ENCODE results near the gene RXFP1.

Gene RXFP1

GRCh38 chr4:158671665-158671914, 149.9 kb downstream of the RXFP1 start, which contains the start of gene C4orf46:
Gene C4orf46, minus strand, starts transcription at chr4:158671887. Its CDS starts 86 bp downstream, at chr4:158671801.
- DNase-seq (ENCODE audit: low read depth, low spot score) = no peak

- peak; percentile 100 for DNase-seq (ENCODE audit: low read depth, low spot score)
Measured at GRCh38 chr4:158671915-158672806, 150.5 kb downstream of the RXFP1 start, which contains the start of gene ETFDH. Gene ETFDH, plus strand, starts transcription at chr4:158672296. Its CDS starts 161 bp downstream, at chr4:158672457.

DNA sequence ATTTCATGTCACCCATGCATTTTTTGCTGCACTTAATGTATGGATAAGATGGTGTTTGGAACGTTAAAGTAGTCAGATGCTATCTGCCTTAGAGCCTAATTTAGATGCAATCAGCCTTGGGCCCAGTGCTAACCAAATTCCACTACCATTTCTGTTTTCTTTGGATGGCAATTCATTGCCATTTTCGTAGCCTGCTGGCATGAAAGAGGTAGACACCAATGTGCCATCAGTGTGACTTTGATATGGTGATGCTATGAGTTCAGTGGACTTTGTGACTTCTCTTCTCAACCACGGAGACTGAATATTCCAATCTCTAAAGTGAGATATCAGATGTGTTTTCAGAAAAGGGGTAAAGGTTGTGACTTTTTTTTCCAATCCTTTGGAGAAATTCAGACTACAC, 152.0 kb downstream of the RXFP1 start:
- no peak for DNase-seq (ENCODE audit: low read depth, low spot score)

- no peak for DNase-seq (ENCODE audit: low read depth, low spot score)
Measured at GRCh38 chr4:158676076-158676475, 154.4 kb downstream of the RXFP1 start.

- DNase-seq (ENCODE audit: low read depth, low spot score) = no peak
Measured at GRCh38 chr4:158678767-158679166, 157.1 kb downstream of the RXFP1 start.

GRCh38 chr4:158681629-158682028, 159.9 kb downstream of the RXFP1 start:
- DNase-seq (ENCODE audit: low read depth, low spot score) = no peak

DNA sequence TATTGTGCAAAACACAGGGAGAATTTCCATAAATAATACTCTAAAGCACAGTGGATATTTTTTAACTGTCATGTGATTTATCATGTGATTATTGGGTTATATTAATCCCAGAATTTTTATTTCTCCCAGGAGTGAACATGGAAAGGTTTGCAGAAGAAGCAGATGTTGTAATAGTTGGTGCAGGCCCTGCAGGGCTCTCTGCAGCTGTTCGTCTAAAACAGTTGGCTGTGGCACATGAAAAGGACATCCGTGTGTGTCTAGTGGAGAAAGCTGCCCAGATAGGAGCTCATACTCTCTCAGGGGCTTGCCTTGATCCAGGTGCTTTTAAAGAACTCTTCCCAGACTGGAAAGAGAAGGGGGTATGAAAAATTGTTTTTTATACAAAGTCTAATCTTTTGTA, 160.4 kb downstream of the RXFP1 start:
- no peak for DNase-seq (ENCODE audit: low read depth, low spot score)

GRCh38 chr4:158688813-158689212, 167.1 kb downstream of the RXFP1 start:
- DNase-seq (ENCODE audit: low read depth, low spot score) = no peak
